HepG2 (cell line): ENCODE data around the gene TASP1. TPM values are rescaled to one million over a fixed set of nuclear protein-coding genes. Genes with fewer than 3 reads are reported as not detected.
A peak's percentile ranks its signal among the peaks of the same experiment; 100 is the strongest.

Experiments used
- ATAC-seq: fragments of 200-7000 bp; cut with Tn5 transposase; 3 replicates; pipeline ENCODE4 v1.9.1; 2020; ENCODE audit warnings: mild to moderate bottlenecking, moderate library complexity
- BruUV-seq: library from RNA; stranded (reverse); fragments of 400-500 nt; replicated peaks from 2 replicates; lab custom pipeline; 2021; lab: Mats Ljungman, UMichigan
- CTCF ChIA-PET: fragments of 300-600 bp; formaldehyde crosslinking; extraction: SDS; loops from one replicate; lab custom pipeline; 2021; ENCODE audit warnings: low total read pairs, inconsistent platforms, low intra/inter-chr PET ratio; lab: Yijun Ruan, JAX
- POLR2A ChIA-PET: fragments of 350-600 bp; sonication (Branson Sonifier 250); formaldehyde crosslinking; loops from one replicate; lab custom pipeline; 2020; ENCODE audit warnings: antibody characterized with exemption, inconsistent platforms; lab: Yijun Ruan, JAX
- DNase-seq: peaks from one replicate; pipeline ENCODE4 v3.0.0-alpha.2; 2015; ENCODE audit warnings: low spot score
- FAIRE-seq: peaks from 3 replicates; lab custom pipeline; 2011; peaks lifted over from hg19 to GRCh38; lab: Jason Lieb, UNC
- H2AFZ ChIP-seq: one replicate; pipeline ENCODE4 v1.6.1; 2011; ENCODE audit warnings: low read length, inconsistent platforms
- H3K27ac ChIP-seq: fragments of 300-600 bp; 3 replicates; pipeline ENCODE4 v1.8.0; 2011; ENCODE audit warnings: mixed run types, mild to moderate bottlenecking, mixed read lengths, low read length, inconsistent platforms; ENCODE audit not compliant: insufficient read depth; ENCODE audit errors: extremely low read length
- H3K27me3 ChIP-seq, 2 experiments: fragments of 200-600 bp in 1 of 2; 2 replicates in 1 of 2; 3 replicates in 1 of 2; pipeline versions ENCODE4 v1.6.0 to v1.8.0; 2011; ENCODE audit warnings: low read length in 2 of 2, mild to moderate bottlenecking in 2 of 2, moderate library complexity in 2 of 2, inconsistent platforms in 1 of 2; ENCODE audit not compliant: insufficient read depth in 2 of 2, control insufficient read depth in 1 of 2
- H3K36me3 ChIP-seq, 2 experiments: fragments of 200-600 bp in 1 of 2; replicated peaks in 1 of 2; 2 replicates in 1 of 2; 3 replicates in 1 of 2; pipeline versions ENCODE4 v1.5.1 to v1.8.0; 2011; ENCODE audit warnings: low read length in 2 of 2, inconsistent platforms in 1 of 2; ENCODE audit not compliant: insufficient read depth in 2 of 2, control insufficient read depth in 1 of 2
- H3K4me1 ChIP-seq: 2 replicates; pipeline ENCODE4 v1.5.1; 2012; ENCODE audit warnings: low read length, inconsistent platforms; ENCODE audit not compliant: insufficient read depth
- H3K4me2 ChIP-seq: 2 replicates; pipeline ENCODE4 v1.6.0; 2011; ENCODE audit warnings: low read depth, low read length, inconsistent platforms
- H3K4me3 ChIP-seq, 3 experiments: fragments of 200-600 bp in 1 of 3; sonication (generic), shearing (Covaris generic) in 1 of 3; replicated peaks in 1 of 3; 2 replicates each; pipeline ENCODE4 v1.5.1; 2011 to 2016; ENCODE audit warnings: low read length in 3 of 3, inconsistent platforms in 2 of 3, low read depth in 2 of 3, mild to moderate bottlenecking in 2 of 3, control low read depth in 1 of 3, mixed read lengths in 1 of 3; ENCODE audit not compliant: insufficient read depth in 1 of 3
- H3K79me2 ChIP-seq: one replicate; pipeline ENCODE4 v1.6.1; 2011; ENCODE audit warnings: low read length, inconsistent platforms; ENCODE audit not compliant: insufficient read depth
- H3K9ac ChIP-seq: 2 replicates; pipeline ENCODE4 v1.6.0; 2011; ENCODE audit warnings: mild to moderate bottlenecking, low read depth, low read length, inconsistent platforms; ENCODE audit not compliant: insufficient read depth
- H3K9me3 ChIP-seq: 2 replicates; pipeline ENCODE4 v1.5.1; 2012; ENCODE audit warnings: mild to moderate bottlenecking, low read length
- H4K20me1 ChIP-seq: 2 replicates; pipeline ENCODE4 v1.6.0; 2011; ENCODE audit warnings: inconsistent platforms, mild to moderate bottlenecking, low read length, moderate library complexity; ENCODE audit not compliant: insufficient read depth
- EHMT2 ChIP-seq: fragments of 200-600 bp; sonication (generic); IDR thresholded peaks from 2 replicates; pipeline ENCODE4 v1.7.0; 2017; ENCODE audit warnings: antibody characterized with exemption, low read depth, low read length, borderline replicate concordance
- FOXK2 ChIP-seq: fragments of 450-650 bp; IDR thresholded peaks from 2 replicates; pipeline ENCODE4 v1.6.1; 2016
- FOXP1 ChIP-seq, 2 experiments: fragments of 450-650 bp in 1 of 2; IDR thresholded peaks; 2 replicates each; pipeline ENCODE4 v1.6.1; 2017 to 2018; ENCODE audit warnings: antibody characterized with exemption in 1 of 2
- KAT2B ChIP-seq: fragments of 150-350 bp; IDR thresholded peaks from 2 replicates; pipeline ENCODE4 v1.6.1; 2014; ENCODE audit warnings: low read depth, low read length, borderline replicate concordance
- KDM5B ChIP-seq: sonication (generic); formaldehyde crosslinking; IDR thresholded peaks from 2 replicates; pipeline ENCODE4 v1.4.0; 2020; ENCODE audit warnings: missing genetic modification reagents, mild to moderate bottlenecking, borderline replicate concordance
- KLF11 ChIP-seq: IDR thresholded peaks from 2 replicates; pipeline ENCODE4 v1.6.1; 2016; ENCODE audit warnings: missing compliant biosample characterization
- KLF16 ChIP-seq, 2 experiments: sonication (generic) in 1 of 2; formaldehyde crosslinking in 1 of 2; IDR thresholded peaks; 2 replicates each; pipeline versions ENCODE4 v1.6.1 to v1.8.0; 2016 to 2023; ENCODE audit warnings: missing genetic modification reagents in 2 of 2, missing compliant biosample characterization in 1 of 2
- MAX ChIP-seq: IDR thresholded peaks from 2 replicates; pipeline ENCODE4 v1.6.1; 2012; ENCODE audit warnings: inconsistent platforms
- RBAK ChIP-seq: sonication (generic); formaldehyde crosslinking; IDR thresholded peaks from 2 replicates; pipeline ENCODE4 v1.5.1; 2020; ENCODE audit warnings: mild to moderate bottlenecking, missing genetic modification reagents
- ZNF383 ChIP-seq: sonication (generic); formaldehyde crosslinking; IDR thresholded peaks from 2 replicates; pipeline ENCODE4 v1.4.0; 2020; ENCODE audit warnings: missing genetic modification reagents, mild to moderate bottlenecking, borderline replicate concordance
- ZNF615 ChIP-seq: sonication (generic); formaldehyde crosslinking; IDR thresholded peaks from 2 replicates; pipeline ENCODE4 v1.5.0; 2020; ENCODE audit warnings: mild to moderate bottlenecking, missing genetic modification reagents, borderline replicate concordance
- ZNF644 ChIP-seq: IDR thresholded peaks from 2 replicates; pipeline ENCODE4 v1.6.1; 2016; ENCODE audit warnings: low read depth
- ZNF709 ChIP-seq: sonication (generic); formaldehyde crosslinking; IDR thresholded peaks from 2 replicates; pipeline ENCODE4 v1.5.0; 2020; ENCODE audit warnings: mild to moderate bottlenecking, missing genetic modification reagents
- ZNF710 ChIP-seq: sonication (generic); formaldehyde crosslinking; IDR thresholded peaks from 2 replicates; pipeline ENCODE4 v1.5.0; 2020; ENCODE audit warnings: mild to moderate bottlenecking, missing genetic modification reagents, borderline replicate concordance
- WGBS: methylation state at CpG from one replicate; pipeline ENCODE4 v1.1.6; 2017; ENCODE audit warnings: low lambda C conversion rate; 5-methylcytosine and 5-hydroxymethylcytosine counted together
- in situ Hi-C: cut with HindIII; loops from 2 replicates; pipeline ENCODE4 v1.10.0; 2017; ENCODE audit warnings: low pct_unique_long_range_greater_than_20kb; ENCODE audit not compliant: extremely low pct_ligation_motif_present
- intact Hi-C: fragments of 100-400 bp; cut with micrococcal nuclease; formaldehyde crosslinking; loops from one replicate; pipeline ENCODE4 v1.10.0; 2022; ENCODE audit not compliant: unreplicated experiment
- polyA plus RNA-seq, 8 experiments: library from polyadenylated mRNA; depleted of rRNA in 3 of 8; stranded (reverse) in 7 of 8; unstranded in 1 of 8; fragments of >200 nt; fragmentation: Illumina TruSeq in 4 of 8; extraction: Trizol in 4 of 8; gene quantifications; 2 replicates each; pipeline versions ENCODE4 v1.2.1 to v1.2.3, GENCODE V29; 2011 to 2016; ENCODE audit warnings: low read depth in 4 of 8, missing spikeins in 1 of 8, mixed read lengths in 1 of 8; ENCODE audit not compliant: insufficient read depth in 1 of 8
- total RNA-seq, 5 experiments: library from RNA; depleted of rRNA; stranded (reverse); fragments of >200 nt; fragmentation: Illumina TruSeq; extraction: Trizol; gene quantifications; 2 replicates each; pipeline ENCODE4 v1.2.3, GENCODE V29; 2016; ENCODE audit warnings: low read depth in 1 of 5

Gene TASP1
- total and polyA plus RNA-seq, 2 of the 13 experiments (the other 11 are each of a cell fraction or from before 2014, with no cell fraction given): 10.0 to 25.2 TPM

GRCh38 chr20:13452470-13453124, 186.1 kb downstream of the TASP1 start (continued):
- TF ChIP-seq ZNF383 (no peak), FOXP1 (IDR thresholded peaks at IDR 0.05) (no peak; the same call in 1 of the 2 replicates), FOXP1 (CRISPR knock-in tag; IDR thresholded peaks at IDR 0.05) (no peak), ZNF644 (CRISPR knock-in tag) (peak; percentile 99), ZNF709 (CRISPR knock-in tag) (no peak), EHMT2 (peak; percentile 94), KDM5B (CRISPR knock-in tag) (no peak), KLF11 (CRISPR knock-in tag) (no peak), ZNF710 (CRISPR knock-in tag) (0 out of 2 replicates have a peak, but pooled peaks have one; percentile 33), RBAK (CRISPR knock-in tag) (0 out of 2 replicates have a peak, but pooled peaks have one; percentile 64)

GRCh38 chr20:13449868-13450434, 188.8 kb downstream of the TASP1 start:
- POLR2A ChIA-PET: no interaction called here
- no peak overlapping the region for H2AFZ ChIP-seq
- FAIRE-seq (no peak), ATAC-seq (no peak), DNase-seq (no peak)
- H4K20me1 ChIP-seq: no peaks in the 10 kb centered on the region
- peaks cover 23% of the 10 kb centered on the region for H3K4me1 ChIP-seq
- BruUV-seq: no TSS peak
- H3K79me2 ChIP-seq: no peaks in the 10 kb centered on the region
- no peak overlapping the region for H3K4me3 ChIP-seq
- CTCF ChIA-PET: no interaction called here
- no peak overlapping the region for H3K9ac ChIP-seq
- TF ChIP-seq KLF16 (CRISPR knock-in tag; IDR thresholded peaks at IDR 0.05) (no peak), ZNF615 (CRISPR knock-in tag) (no peak), FOXK2 (no peak), KAT2B (no peak), MAX (no peak)
- no peaks in the 10 kb centered on the region for H3K27me3 ChIP-seq
- no peak overlapping the region for H3K27ac ChIP-seq
- no peaks in the 10 kb centered on the region for H3K9me3 ChIP-seq
- intact Hi-C loops: no loop called here
- H3K4me2 ChIP-seq: no peak overlapping the region
- WGBS: 93% methylated on average over 3 of the region's 3 CpGs
- in situ Hi-C loops: no loop called here
- no peaks in the 10 kb centered on the region; a peak in 1 of 5 replicates for H3K36me3 ChIP-seq
